Suprapubic skin (tissue), 4 donors: ENCODE data around the gene ENO2. TPM values are rescaled to one million over a fixed set of nuclear protein-coding genes. Genes with fewer than 3 reads are reported as not detected.

Experiments
- DNase-seq, 2 donors: peaks; one replicate each; pipeline ENCODE4 v3.0.0-alpha.2; 2019; ENCODE audit warnings: low spot score in 2 of 2
- H3K27ac ChIP-seq: fragments of 200-600 bp; sonication (generic); one replicate; pipeline ENCODE4 v1.5.1; 2019
- H3K27me3 ChIP-seq: fragments of 200-600 bp; sonication (generic); one replicate; pipeline ENCODE4 v1.5.1; 2019
- H3K36me3 ChIP-seq: fragments of 200-600 bp; sonication (generic); one replicate; pipeline ENCODE4 v1.5.1; 2019
- H3K4me1 ChIP-seq: fragments of 200-600 bp; sonication (generic); one replicate; pipeline ENCODE4 v1.5.1; 2019
- H3K4me3 ChIP-seq: fragments of 200-600 bp; sonication (generic); one replicate; pipeline ENCODE4 v1.5.1; 2019; ENCODE audit warnings: mild to moderate bottlenecking
- H3K9me3 ChIP-seq: fragments of 200-600 bp; sonication (generic); one replicate; pipeline ENCODE4 v1.5.1; 2019
- EP300 ChIP-seq: sonication (generic); formaldehyde crosslinking; IDR thresholded peaks from one replicate; pipeline ENCODE4 v1.6.1; 2017; ENCODE audit warnings: antibody characterized with exemption
- POLR2A ChIP-seq, 2 donors: fragments of 450-650 bp; IDR thresholded peaks; one replicate each; pipeline ENCODE4 v1.6.1; 2017; ENCODE audit warnings: antibody characterized with exemption in 2 of 2, mild to moderate bottlenecking in 2 of 2, moderate library complexity in 2 of 2
- POLR2AphosphoS5 ChIP-seq, 3 donors: sonication (generic); formaldehyde crosslinking; IDR thresholded peaks; one replicate each; pipeline ENCODE4 v1.6.1; 2017; ENCODE audit warnings: antibody characterized with exemption in 3 of 3
- WGBS: methylation state at CpG from one replicate; pipeline ENCODE4 v1.1.5; 2018; 5-methylcytosine and 5-hydroxymethylcytosine counted together
- total RNA-seq, 4 donors: library from RNA; depleted of rRNA; stranded (reverse); fragments of >200 nt; gene quantifications; one replicate each; pipeline ENCODE4 v1.1.0, GENCODE V29; 2016
- TF ChIP-seq, protein P1 (sequence below), 2 donors: fragments of 200-600 bp in 1 of 2; fragments of 450-650 bp in 1 of 2; sonication (generic) in 1 of 2; IDR thresholded peaks; one replicate each; pipeline ENCODE4 v1.5.1; 2016 to 2019; ENCODE audit warnings: antibody characterized with exemption in 2 of 2, mild to moderate bottlenecking in 1 of 2, moderate library complexity in 1 of 2

ENO2 gene
- total RNA-seq, 4 donors from 2014 or later, result 1.3 to 15.4 (median 6.9) TPM

DNA sequence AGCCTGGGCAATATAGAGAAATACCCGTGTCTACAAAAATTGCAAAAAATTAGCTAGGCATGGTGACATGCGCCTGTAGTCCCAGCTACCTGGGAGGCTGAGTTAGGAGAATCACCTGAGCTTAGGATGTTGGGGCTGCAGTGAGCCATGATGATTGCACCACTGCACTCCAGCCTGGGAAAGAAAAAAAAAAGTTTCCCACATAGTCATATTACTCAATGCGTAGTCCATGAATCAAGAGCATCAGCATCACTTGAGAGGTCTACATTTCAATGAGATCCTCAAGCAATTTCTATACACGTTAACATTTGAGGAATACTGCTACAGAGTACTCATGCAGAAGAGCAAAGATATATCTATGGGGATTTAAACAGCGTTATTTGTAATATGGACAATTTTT is 15.0 kb upstream of the ENO2 start:
- Histone ChIP-seq H3K27ac (no peak overlapping the region), H3K36me3 (no peaks in the 10 kb centered on the region), H3K9me3 (no peaks in the 10 kb centered on the region), H3K4me3 (no peak overlapping the region), H3K27me3 (no peaks in the 10 kb centered on the region), H3K4me1 (peaks cover 11% of the 10 kb centered on the region)
- DNase-seq, result no peak
- 89% methylated on average over 5 of the region's 5 CpGs for WGBS
- TF ChIP-seq POLR2A (IDR thresholded peaks at IDR 0.05) (no peak), POLR2AphosphoS5 (IDR thresholded peaks at IDR 0.05) (no peak), EP300 (no peak)
- TF ChIP-seq, protein P1, sequence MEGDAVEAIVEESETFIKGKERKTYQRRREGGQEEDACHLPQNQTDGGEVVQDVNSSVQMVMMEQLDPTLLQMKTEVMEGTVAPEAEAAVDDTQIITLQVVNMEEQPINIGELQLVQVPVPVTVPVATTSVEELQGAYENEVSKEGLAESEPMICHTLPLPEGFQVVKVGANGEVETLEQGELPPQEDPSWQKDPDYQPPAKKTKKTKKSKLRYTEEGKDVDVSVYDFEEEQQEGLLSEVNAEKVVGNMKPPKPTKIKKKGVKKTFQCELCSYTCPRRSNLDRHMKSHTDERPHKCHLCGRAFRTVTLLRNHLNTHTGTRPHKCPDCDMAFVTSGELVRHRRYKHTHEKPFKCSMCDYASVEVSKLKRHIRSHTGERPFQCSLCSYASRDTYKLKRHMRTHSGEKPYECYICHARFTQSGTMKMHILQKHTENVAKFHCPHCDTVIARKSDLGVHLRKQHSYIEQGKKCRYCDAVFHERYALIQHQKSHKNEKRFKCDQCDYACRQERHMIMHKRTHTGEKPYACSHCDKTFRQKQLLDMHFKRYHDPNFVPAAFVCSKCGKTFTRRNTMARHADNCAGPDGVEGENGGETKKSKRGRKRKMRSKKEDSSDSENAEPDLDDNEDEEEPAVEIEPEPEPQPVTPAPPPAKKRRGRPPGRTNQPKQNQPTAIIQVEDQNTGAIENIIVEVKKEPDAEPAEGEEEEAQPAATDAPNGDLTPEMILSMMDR (IDR thresholded peaks at IDR 0.05), result no peak

DNA sequence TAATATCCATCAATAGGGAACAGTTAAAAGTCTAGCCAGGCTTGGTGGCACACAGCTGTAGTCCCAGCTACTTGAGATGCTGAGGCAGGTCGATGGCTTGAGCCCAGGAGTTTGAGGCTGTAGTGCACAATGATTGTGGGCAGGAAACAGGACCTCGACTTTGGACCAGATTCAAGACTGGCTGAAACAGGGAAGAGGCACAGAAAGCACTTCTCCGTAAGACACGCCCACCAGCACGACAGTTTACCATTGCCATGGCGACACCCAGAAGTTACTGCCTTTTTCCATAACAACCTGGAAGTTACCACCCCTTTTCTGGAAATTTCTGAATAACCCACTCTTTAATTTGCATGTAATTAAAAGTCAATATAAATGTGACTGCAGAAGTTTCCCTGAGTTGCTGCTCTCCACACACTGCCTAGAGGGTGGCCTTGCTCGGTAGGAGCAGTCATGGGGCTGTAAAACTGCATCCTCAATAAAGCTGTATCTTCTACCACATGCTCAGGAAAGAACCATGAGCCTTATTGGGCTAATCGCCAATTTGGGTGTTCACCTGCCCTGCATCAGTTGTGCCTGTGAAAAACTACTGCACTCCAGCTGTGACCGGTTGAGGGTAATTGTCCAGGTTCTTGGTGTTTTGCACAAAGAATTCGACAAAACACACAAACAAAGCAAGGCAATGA is 14.4 kb upstream of the ENO2 start:
- Histone ChIP-seq H3K36me3 (no peaks in the 10 kb centered on the region), H3K4me1 (peaks cover 13% of the 10 kb centered on the region), H3K27ac (no peak overlapping the region), H3K9me3 (no peaks in the 10 kb centered on the region), H3K27me3 (no peaks in the 10 kb centered on the region), H3K4me3 (no peak overlapping the region)
- WGBS, result 64% methylated on average over 10 of the region's 10 CpGs
- peak in 1 of 2 donors; percentile 77 for DNase-seq
- TF ChIP-seq POLR2AphosphoS5 (IDR thresholded peaks at IDR 0.05) (no peak), POLR2A (IDR thresholded peaks at IDR 0.05) (no peak), EP300 (no peak)
- TF ChIP-seq, protein P1 (IDR thresholded peaks at IDR 0.05), result no peak

- Histone ChIP-seq H3K4me1 (peaks cover 18% of the 10 kb centered on the region), H3K36me3 (peaks cover 4% of the 10 kb centered on the region), H3K27ac (no peak overlapping the region), H3K27me3 (no peaks in the 10 kb centered on the region), H3K4me3 (no peak overlapping the region), H3K9me3 (no peaks in the 10 kb centered on the region)
- DNase-seq, result no peak
- TF ChIP-seq POLR2A (IDR thresholded peaks at IDR 0.05), result no peak
- no peak for TF ChIP-seq EP300
- TF ChIP-seq, protein P1 (IDR thresholded peaks at IDR 0.05), result no peak
- no peak for TF ChIP-seq POLR2AphosphoS5 (IDR thresholded peaks at IDR 0.05)
- WGBS, result 85% methylated on average over 4 of the region's 4 CpGs
Measured at GRCh38 chr12:6902448-6902847, 11.9 kb upstream of the ENO2 start.

GRCh38 chr12:6903722-6904121 is 10.7 kb upstream of the ENO2 start:
- TF ChIP-seq, protein P1 (IDR thresholded peaks at IDR 0.05), result no peak
- TF ChIP-seq EP300 (no peak), POLR2A (IDR thresholded peaks at IDR 0.05) (no peak), POLR2AphosphoS5 (IDR thresholded peaks at IDR 0.05) (no peak)
- no peak for DNase-seq
- H3K27ac ChIP-seq, result no peak overlapping the region
- no peaks in the 10 kb centered on the region for H3K9me3 ChIP-seq
- H3K4me1 ChIP-seq, result peaks cover 18% of the 10 kb centered on the region
- WGBS, result 76% methylated on average over 1 of the region's 1 CpG
- no peak overlapping the region for H3K4me3 ChIP-seq
- peaks cover 4% of the 10 kb centered on the region for H3K36me3 ChIP-seq
- H3K27me3 ChIP-seq, result no peaks in the 10 kb centered on the region

- WGBS, result 4% methylated on average over 34 of the region's 34 CpGs
- H3K4me1 ChIP-seq, result peaks cover 18% of the 10 kb centered on the region
Measured at GRCh38 chr12:6904280-6905276, 9.8 kb upstream of the ENO2 start, which contains the start of gene LRRC23. Gene LRRC23 (plus strand): TSS chr12:6904822. CDS start chr12:6905634, 812 bp downstream.

More at GRCh38 chr12:6904280-6905276, 9.8 kb upstream of the ENO2 start, which contains the start of gene LRRC23:
- peak within 1 kb of the TSS; percentile 50 for H3K27ac ChIP-seq
- DNase-seq, result peak; percentile 99
- H3K4me3 ChIP-seq, result peak within 1 kb of the TSS; percentile 55
- no peaks in the 10 kb centered on the region for H3K9me3 ChIP-seq
- H3K36me3 ChIP-seq, result peaks cover 4% of the 10 kb centered on the region
- peak in 1 of 2 donors; percentile 51 for TF ChIP-seq POLR2A (IDR thresholded peaks at IDR 0.05)
- TF ChIP-seq EP300, result no peak
- peak in 1 of 3 donors; percentile 52 for TF ChIP-seq POLR2AphosphoS5 (IDR thresholded peaks at IDR 0.05)
- H3K27me3 ChIP-seq, result no peaks in the 10 kb centered on the region
